Sigmoid colon (tissue), 7 donors: ENCODE measurements around the gene KCNIP4. TPM values are rescaled to one million over a fixed set of nuclear protein-coding genes. Genes with fewer than 3 reads are reported as not detected.

ENCODE experiments used
- DNase-seq: peaks from one replicate; pipeline ENCODE4 v3.0.0-alpha.2; 2019
- H3K27ac ChIP-seq, 4 donors: fragments of 200-600 bp; sonication (generic); one replicate each; pipeline ENCODE4 v1.5.1; 2016 to 2019; ENCODE audit warnings: mild to moderate bottlenecking in 1 of 4
- H3K27me3 ChIP-seq, 3 donors: fragments of 200-600 bp; sonication (generic); one replicate each; pipeline ENCODE4 v1.5.1; 2019; ENCODE audit warnings: mild to moderate bottlenecking in 1 of 3
- H3K36me3 ChIP-seq, 4 donors: fragments of 200-600 bp; sonication (generic); one replicate each; pipeline ENCODE4 v1.5.1; 2016 to 2019
- H3K4me1 ChIP-seq, 4 donors: fragments of 200-600 bp; sonication (generic); one replicate each; pipeline ENCODE4 v1.5.1; 2017 to 2019
- H3K4me3 ChIP-seq, 4 donors: fragments of 200-600 bp; sonication (generic); one replicate each; pipeline ENCODE4 v1.5.1; 2017 to 2019; ENCODE audit warnings: mild to moderate bottlenecking in 2 of 4, moderate library complexity in 1 of 4
- H3K9me3 ChIP-seq, 4 donors: fragments of 200-600 bp in 3 of 4; sonication (generic) in 3 of 4; one replicate each; pipeline versions ENCODE4 v1.5.1 to v1.6.1; 2013 to 2019
- EP300 ChIP-seq, 4 donors: sonication (generic); formaldehyde crosslinking; IDR thresholded peaks; one replicate each; pipeline ENCODE4 v1.6.1; 2017; ENCODE audit warnings: antibody characterized with exemption in 4 of 4
- POLR2A ChIP-seq, 2 donors: fragments of 450-650 bp; IDR thresholded peaks; one replicate each; pipeline ENCODE4 v1.6.1; 2016; ENCODE audit warnings: antibody characterized with exemption in 2 of 2, mild to moderate bottlenecking in 2 of 2, moderate library complexity in 2 of 2
- POLR2AphosphoS5 ChIP-seq, 4 donors: sonication (generic); formaldehyde crosslinking; IDR thresholded peaks; one replicate each; pipeline ENCODE4 v1.6.1; 2017; ENCODE audit warnings: antibody characterized with exemption in 4 of 4
- WGBS, 2 donors: extraction: QIAGEN DNeasy Blood & Tissue Kit; methylation state at CpG; one replicate each; pipeline ENCODE4 v1.1.7; 2013; 5-methylcytosine and 5-hydroxymethylcytosine counted together
- intact Hi-C: fragments of 100-400 bp; cut with DNase I; formaldehyde crosslinking; loops from one replicate; pipeline ENCODE4 v1.15.1; 2023
- polyA plus RNA-seq, 3 donors: library from polyadenylated mRNA; stranded (reverse); fragments of 200-250 nt; gene quantifications; one replicate each; pipeline ENCODE4 v1.2.3, GENCODE V29; 2013
- total RNA-seq, 4 donors: library from RNA; depleted of rRNA; stranded (reverse); fragments of >200 nt; gene quantifications; one replicate each; pipeline ENCODE4 v1.1.0, GENCODE V29; 2016
- TF ChIP-seq, protein P1 (sequence below), 4 experiments: fragments of 450-650 bp in 3 of 4; fragments of 200-600 bp in 1 of 4; IDR thresholded peaks; one replicate each; pipeline ENCODE4 v1.5.1; 2016 to 2019; ENCODE audit warnings: antibody characterized with exemption in 4 of 4, mild to moderate bottlenecking in 3 of 4, moderate library complexity in 2 of 4
- donor health status: healthy with polysubstance abuse.
- donor health status: Bipolar disorder and iron deficiency.
- donor health status: healthy.

The KCNIP4 gene
- total and polyA plus RNA-seq, 7 donors = 0.60 to 28.5 (median 14.0) TPM; not detected in 1

DNA sequence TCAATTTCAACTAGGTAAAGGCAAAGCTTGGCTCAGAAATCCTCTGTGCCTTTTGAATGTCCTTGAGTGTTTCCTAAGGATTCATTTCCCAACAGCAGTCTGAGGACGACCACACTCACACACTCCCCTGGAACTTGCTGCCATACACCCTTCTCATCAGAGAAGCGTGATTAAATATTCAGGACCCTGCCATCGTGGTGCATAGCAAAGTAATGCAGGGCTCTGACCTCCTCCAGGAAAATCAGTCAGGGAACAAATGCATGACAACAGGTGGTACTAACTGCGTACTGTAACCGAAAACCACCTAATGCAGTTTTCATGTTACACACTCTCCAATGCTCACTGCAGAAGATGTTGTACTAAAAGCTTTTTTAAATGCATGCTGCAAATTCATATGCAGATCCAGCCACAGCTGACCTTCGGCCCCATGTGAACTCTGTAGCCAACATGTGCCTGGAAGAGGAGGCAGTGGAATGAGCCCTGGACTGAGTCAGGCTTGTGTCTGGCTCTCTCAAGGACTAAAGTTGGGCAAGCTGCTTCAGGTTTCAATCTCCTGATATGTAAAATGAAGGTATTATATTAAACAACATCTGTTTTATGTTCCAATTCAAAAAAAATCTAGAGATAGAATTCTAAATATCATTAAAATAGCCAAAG is 238.3 kb downstream of the KCNIP4 start:
- Histone ChIP-seq H3K4me3 (no peak overlapping the region), H3K9me3 (no peaks in the 10 kb centered on the region), H3K27ac (no peak overlapping the region), H3K27me3 (no peaks in the 10 kb centered on the region), H3K36me3 (no peaks in the 10 kb centered on the region), H3K4me1 (peaks cover 0 to 21% (median 13%) of the 10 kb centered on the region in 4 donors)
- WGBS, 2 donors = 68 to 71% methylated on average over 6 of the region's 6 CpGs
- intact Hi-C loops = no loop called here
- DNase-seq = no peak
- TF ChIP-seq POLR2AphosphoS5 (IDR thresholded peaks at IDR 0.05) (no peak), EP300 (IDR thresholded peaks at IDR 0.05) (no peak), POLR2A (IDR thresholded peaks at IDR 0.05) (no peak)
- TF ChIP-seq, protein P1, sequence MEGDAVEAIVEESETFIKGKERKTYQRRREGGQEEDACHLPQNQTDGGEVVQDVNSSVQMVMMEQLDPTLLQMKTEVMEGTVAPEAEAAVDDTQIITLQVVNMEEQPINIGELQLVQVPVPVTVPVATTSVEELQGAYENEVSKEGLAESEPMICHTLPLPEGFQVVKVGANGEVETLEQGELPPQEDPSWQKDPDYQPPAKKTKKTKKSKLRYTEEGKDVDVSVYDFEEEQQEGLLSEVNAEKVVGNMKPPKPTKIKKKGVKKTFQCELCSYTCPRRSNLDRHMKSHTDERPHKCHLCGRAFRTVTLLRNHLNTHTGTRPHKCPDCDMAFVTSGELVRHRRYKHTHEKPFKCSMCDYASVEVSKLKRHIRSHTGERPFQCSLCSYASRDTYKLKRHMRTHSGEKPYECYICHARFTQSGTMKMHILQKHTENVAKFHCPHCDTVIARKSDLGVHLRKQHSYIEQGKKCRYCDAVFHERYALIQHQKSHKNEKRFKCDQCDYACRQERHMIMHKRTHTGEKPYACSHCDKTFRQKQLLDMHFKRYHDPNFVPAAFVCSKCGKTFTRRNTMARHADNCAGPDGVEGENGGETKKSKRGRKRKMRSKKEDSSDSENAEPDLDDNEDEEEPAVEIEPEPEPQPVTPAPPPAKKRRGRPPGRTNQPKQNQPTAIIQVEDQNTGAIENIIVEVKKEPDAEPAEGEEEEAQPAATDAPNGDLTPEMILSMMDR (IDR thresholded peaks at IDR 0.05) = no peak

DNA sequence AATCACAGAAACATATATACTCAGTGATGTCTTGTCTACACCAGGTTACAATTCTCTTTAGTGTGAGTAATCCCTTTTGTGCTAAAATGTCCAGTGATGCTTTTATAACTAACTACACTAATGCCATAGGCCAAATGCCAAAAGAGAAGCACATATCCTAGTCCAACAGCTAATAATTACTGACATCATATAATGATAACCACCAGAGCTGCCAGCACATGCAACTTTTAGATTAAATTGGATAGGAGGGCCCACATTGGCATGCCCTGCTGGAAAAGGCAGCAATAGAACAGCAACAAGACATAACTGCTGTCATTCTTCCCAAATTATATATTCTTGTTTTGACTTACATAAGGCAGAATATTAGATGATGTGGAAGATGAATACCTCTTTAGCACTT is 238.8 kb downstream of the KCNIP4 start:
- Histone ChIP-seq H3K36me3 (no peaks in the 10 kb centered on the region), H3K27me3 (no peaks in the 10 kb centered on the region), H3K4me3 (no peak overlapping the region), H3K4me1 (peaks cover 0 to 21% (median 13%) of the 10 kb centered on the region in 4 donors), H3K9me3 (no peaks in the 10 kb centered on the region), H3K27ac (no peak overlapping the region)
- intact Hi-C loops = no loop called here
- no peak for TF ChIP-seq POLR2AphosphoS5 (IDR thresholded peaks at IDR 0.05)
- TF ChIP-seq, protein P1 (IDR thresholded peaks at IDR 0.05) = no peak
- TF ChIP-seq EP300 (IDR thresholded peaks at IDR 0.05) = no peak
- TF ChIP-seq POLR2A (IDR thresholded peaks at IDR 0.05) = no peak
- DNase-seq = no peak

DNA sequence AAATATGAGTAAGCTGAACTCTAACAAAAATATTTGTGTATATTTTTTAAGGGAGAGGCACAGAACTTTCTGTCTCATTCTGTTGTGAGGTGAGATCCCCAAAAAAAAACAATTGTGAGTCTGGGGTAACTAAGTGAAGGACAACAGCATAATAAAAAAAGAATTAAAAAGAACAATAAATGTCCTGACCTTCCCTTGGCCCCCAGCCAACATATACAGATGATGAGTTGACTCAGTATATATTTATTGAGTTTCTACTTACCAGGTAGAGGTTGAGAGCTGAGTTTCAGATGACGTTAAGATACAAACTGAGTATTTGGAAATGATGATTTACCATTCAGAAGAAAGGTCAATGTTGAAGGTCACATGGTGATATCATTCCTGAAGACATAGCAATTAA is 239.5 kb downstream of the KCNIP4 start:
- TF ChIP-seq, protein P1 (IDR thresholded peaks at IDR 0.05) = no peak
- TF ChIP-seq EP300 (IDR thresholded peaks at IDR 0.05) (no peak), POLR2AphosphoS5 (IDR thresholded peaks at IDR 0.05) (no peak), POLR2A (IDR thresholded peaks at IDR 0.05) (no peak)
- 29 to 75% methylated on average over 1 of the region's 1 CpG for WGBS, 2 donors
- H3K4me3 ChIP-seq = no peak overlapping the region

DNA sequence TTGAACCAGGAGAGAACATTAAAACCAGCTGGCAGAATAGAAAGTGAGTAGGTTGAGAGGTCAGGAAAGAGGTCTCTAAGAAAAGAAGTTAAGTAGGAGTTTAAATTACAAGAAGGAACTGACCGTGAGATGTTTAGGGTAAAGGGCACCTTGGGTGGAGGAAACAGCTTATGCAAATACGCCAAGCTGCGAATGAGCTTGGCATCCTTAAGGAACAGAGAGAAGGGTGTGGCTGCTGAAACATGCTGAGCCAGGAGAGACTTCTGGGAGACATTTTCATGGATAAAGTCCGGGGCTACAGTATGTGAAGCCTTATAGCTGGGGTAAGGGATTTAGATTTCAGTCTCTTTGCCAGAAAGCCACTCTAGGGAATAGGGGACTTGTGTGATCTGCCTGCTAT is 249.1 kb downstream of the KCNIP4 start:
- Histone ChIP-seq H3K4me3 (no peak overlapping the region), H3K27ac (no peak overlapping the region), H3K36me3 (no peaks in the 10 kb centered on the region), H3K9me3 (no peaks in the 10 kb centered on the region), H3K4me1 (no peaks in the 10 kb centered on the region), H3K27me3 (no peaks in the 10 kb centered on the region)
- intact Hi-C loops = no loop called here
- 10 to 51% methylated on average over 4 of the region's 4 CpGs for WGBS, 2 donors
- no peak for DNase-seq
- TF ChIP-seq POLR2A (IDR thresholded peaks at IDR 0.05) (no peak), EP300 (IDR thresholded peaks at IDR 0.05) (no peak), POLR2AphosphoS5 (IDR thresholded peaks at IDR 0.05) (no peak)
- TF ChIP-seq, protein P1 (IDR thresholded peaks at IDR 0.05) = no peak

More for the DNA sequence above, 239.5 kb downstream of the KCNIP4 start:
- H3K27me3 ChIP-seq = no peaks in the 10 kb centered on the region
- no peak for DNase-seq
- intact Hi-C loops = no loop called here
- H3K4me1 ChIP-seq = peaks cover 0 to 21% (median 13%) of the 10 kb centered on the region in 4 donors
- H3K9me3 ChIP-seq = no peaks in the 10 kb centered on the region
- no peaks in the 10 kb centered on the region for H3K36me3 ChIP-seq
- no peak overlapping the region for H3K27ac ChIP-seq

DNA sequence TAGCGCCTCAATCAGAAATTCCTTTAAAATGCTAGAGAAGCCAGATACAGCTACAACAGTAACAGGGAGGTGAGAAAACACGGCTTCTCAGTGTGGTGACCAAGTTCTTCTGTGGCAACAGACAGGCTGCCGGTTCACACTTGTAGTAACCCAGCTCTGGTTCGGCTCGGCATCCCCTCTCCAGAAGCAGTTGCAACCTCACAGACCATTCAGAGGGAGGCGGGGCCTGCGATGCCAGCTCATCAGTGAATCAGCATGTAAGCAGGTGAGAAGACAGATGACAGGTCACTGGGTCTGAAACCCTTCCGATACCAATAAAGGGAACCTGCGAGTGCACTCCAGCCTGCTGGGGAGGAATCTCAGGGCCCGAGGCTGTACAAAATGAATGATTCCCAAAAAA is 251.0 kb downstream of the KCNIP4 start:
- no peak for TF ChIP-seq POLR2AphosphoS5 (IDR thresholded peaks at IDR 0.05)
- TF ChIP-seq, protein P1 (IDR thresholded peaks at IDR 0.05) = no peak
- Histone ChIP-seq H3K9me3 (no peaks in the 10 kb centered on the region), H3K27me3 (no peaks in the 10 kb centered on the region), H3K4me3 (peak overlapping the region in 3 of 4 donors; percentile 4 to 18 (median 8)), H3K27ac (no peak overlapping the region), H3K36me3 (no peaks in the 10 kb centered on the region), H3K4me1 (no peaks in the 10 kb centered on the region)
- 20 to 36% methylated on average over 10 of the region's 10 CpGs for WGBS, 2 donors
- intact Hi-C loops = no loop called here
- peak; percentile 64 for DNase-seq
